ENCODE measurements around the gene BCAS3. TPM values are rescaled to one million over a fixed set of nuclear protein-coding genes. Genes with fewer than 3 reads are reported as not detected.

Gene BCAS3
- total and polyA plus RNA-seq, 12 donors: 6.1 to 21.8 (median 17.2) TPM

GRCh38 chr17:61150686-61151299 is 473.1 kb downstream of the BCAS3 start:
- TF ChIP-seq, protein P1, sequence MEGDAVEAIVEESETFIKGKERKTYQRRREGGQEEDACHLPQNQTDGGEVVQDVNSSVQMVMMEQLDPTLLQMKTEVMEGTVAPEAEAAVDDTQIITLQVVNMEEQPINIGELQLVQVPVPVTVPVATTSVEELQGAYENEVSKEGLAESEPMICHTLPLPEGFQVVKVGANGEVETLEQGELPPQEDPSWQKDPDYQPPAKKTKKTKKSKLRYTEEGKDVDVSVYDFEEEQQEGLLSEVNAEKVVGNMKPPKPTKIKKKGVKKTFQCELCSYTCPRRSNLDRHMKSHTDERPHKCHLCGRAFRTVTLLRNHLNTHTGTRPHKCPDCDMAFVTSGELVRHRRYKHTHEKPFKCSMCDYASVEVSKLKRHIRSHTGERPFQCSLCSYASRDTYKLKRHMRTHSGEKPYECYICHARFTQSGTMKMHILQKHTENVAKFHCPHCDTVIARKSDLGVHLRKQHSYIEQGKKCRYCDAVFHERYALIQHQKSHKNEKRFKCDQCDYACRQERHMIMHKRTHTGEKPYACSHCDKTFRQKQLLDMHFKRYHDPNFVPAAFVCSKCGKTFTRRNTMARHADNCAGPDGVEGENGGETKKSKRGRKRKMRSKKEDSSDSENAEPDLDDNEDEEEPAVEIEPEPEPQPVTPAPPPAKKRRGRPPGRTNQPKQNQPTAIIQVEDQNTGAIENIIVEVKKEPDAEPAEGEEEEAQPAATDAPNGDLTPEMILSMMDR (IDR thresholded peaks at IDR 0.05): no peak
- Histone ChIP-seq H3K27me3 (no peaks in the 10 kb centered on the region), H3K36me3 (no peaks in the 10 kb centered on the region), H3K4me3 (no peak overlapping the region), H3K27ac (no peak overlapping the region), H3K4me1 (peaks cover 0 to 17% (median 4%) of the 10 kb centered on the region in 9 donors), H3K9me3 (no peaks in the 10 kb centered on the region)
- DNase-seq (no peak), ATAC-seq (no peak)
- 87 to 92% methylated on average over 3 of the region's 3 CpGs for WGBS, 2 donors
- intact Hi-C loops (cut with DNase I): no loop called here

DNA sequence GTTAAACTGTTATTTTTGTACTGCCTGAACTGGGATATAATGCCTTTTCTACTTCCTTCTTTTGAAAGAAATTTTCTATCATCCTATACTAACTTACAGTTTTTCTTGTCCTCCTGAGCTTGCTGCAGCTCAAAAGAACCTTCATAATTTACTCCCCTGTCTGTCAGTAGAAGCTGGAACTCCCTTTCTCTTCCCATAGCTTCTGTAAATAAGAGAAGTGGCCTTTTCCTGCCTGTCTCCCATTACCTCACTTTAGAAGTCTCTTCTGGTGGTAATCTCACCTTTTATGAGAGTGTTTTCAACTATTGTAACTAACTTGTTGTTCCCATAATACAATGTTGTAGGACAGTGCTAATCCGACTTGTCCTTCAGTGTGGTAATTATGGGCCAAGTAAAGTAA is 475.2 kb downstream of the BCAS3 start:
- Histone ChIP-seq H3K4me3 (no peak overlapping the region), H3K27me3 (no peaks in the 10 kb centered on the region), H3K9me3 (no peaks in the 10 kb centered on the region), H3K4me1 (peaks cover 0 to 13% (median 0%) of the 10 kb centered on the region in 9 donors), H3K36me3 (no peaks in the 10 kb centered on the region), H3K27ac (no peak overlapping the region)
- intact Hi-C loops (cut with DNase I): no loop called here
- DNase-seq (no peak), ATAC-seq (no peak)
- TF ChIP-seq, protein P1 (IDR thresholded peaks at IDR 0.05): no peak
- WGBS, 2 donors: 97 to 100% methylated on average over 1 of the region's 1 CpG

GRCh38 chr17:61155590-61156237 is 478.1 kb downstream of the BCAS3 start:
- Histone ChIP-seq H3K4me3 (no peak overlapping the region), H3K27ac (no peak overlapping the region), H3K4me1 (peaks cover 0 to 8% (median 0%) of the 10 kb centered on the region in 9 donors), H3K9me3 (no peaks in the 10 kb centered on the region), H3K27me3 (no peaks in the 10 kb centered on the region), H3K36me3 (no peaks in the 10 kb centered on the region)
- ATAC-seq (no peak), DNase-seq (no peak)
- TF ChIP-seq, protein P1 (IDR thresholded peaks at IDR 0.05): no peak
- WGBS, 2 donors: 86 to 91% methylated on average over 4 of the region's 4 CpGs
- intact Hi-C loops (cut with DNase I): no loop called here

- TF ChIP-seq, protein P1 (IDR thresholded peaks at IDR 0.05): peak in 1 of 9 donors; percentile 8
- Histone ChIP-seq H3K9me3 (no peaks in the 10 kb centered on the region), H3K4me1 (peaks cover 0 to 8% (median 0%) of the 10 kb centered on the region in 9 donors), H3K4me3 (peak overlapping the region in 6 of 10 donors; percentile 0 to 35 (median 29)), H3K36me3 (no peaks in the 10 kb centered on the region), H3K27ac (peak overlapping the region in 5 of 10 donors; percentile 32 to 53 (median 37)), H3K27me3 (no peaks in the 10 kb centered on the region)
- peak in 6 of 8 donors; percentile 28 to 68 (median 53) for ATAC-seq
- WGBS, 2 donors: 47 to 48% methylated on average over 7 of the region's 7 CpGs
- intact Hi-C loops (cut with DNase I): no loop called here
- DNase-seq: no peak
These were observed 479.7 kb downstream of the BCAS3 start for GRCh38 chr17:61157246-61157886.

All from heart right ventricle (tissue), 16 donors.